Cardiac fibroblast (primary cell): ENCODE measurements around the gene FBXO47.

ENCODE experiments used
- DNase-seq, 2 donors: peaks; one replicate each; pipeline versions ENCODE4 v3.0.0 to v3.0.0-alpha.2; 2010; ENCODE audit warnings: low read depth in 2 of 2
- H3K4me3 ChIP-seq, 2 donors: replicated peaks in 1 of 2; 1 replicate in 1 of 2; 2 replicates in 1 of 2; pipeline ENCODE4 v1.5.1; 2011; ENCODE audit warnings: low read depth in 2 of 2, low read length in 2 of 2, mild to moderate bottlenecking in 2 of 2, moderate library complexity in 1 of 2
- CTCF ChIP-seq: IDR thresholded peaks from one replicate; pipeline ENCODE4 v1.5.1; 2011; ENCODE audit warnings: low read depth, mild to moderate bottlenecking, low read length, inconsistent platforms

FBXO47 gene

GRCh38 chr17:38899421-38899820 lies 67.8 kb downstream of the FBXO47 start:
- no peak for DNase-seq
- no peak overlapping the region for H3K4me3 ChIP-seq
- TF ChIP-seq CTCF, result no peak

GRCh38 chr17:38898812-38899348 lies 68.3 kb downstream of the FBXO47 start:
- no peak overlapping the region for H3K4me3 ChIP-seq
- peak in 1 of 2 donors; percentile 69 for DNase-seq
- TF ChIP-seq CTCF, result no peak

DNA sequence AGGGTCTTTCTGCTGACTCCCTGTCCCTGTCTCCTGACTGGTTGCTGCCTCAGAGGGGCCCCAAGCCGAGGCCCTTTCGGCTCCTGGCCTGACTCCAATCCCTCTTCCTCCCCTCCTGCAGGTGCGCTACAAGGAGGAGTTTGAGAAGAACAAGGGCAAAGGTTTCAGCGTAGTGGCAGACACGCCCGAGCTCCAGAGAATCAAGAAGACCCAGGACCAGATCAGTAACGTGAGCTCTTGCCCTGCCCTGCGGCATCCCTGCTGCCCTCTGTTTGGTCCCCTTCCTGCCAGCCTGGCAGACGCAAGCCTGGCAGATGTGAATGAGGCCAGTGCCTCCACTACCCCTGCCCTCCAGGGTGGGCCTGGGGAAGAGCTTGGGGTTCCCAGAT lies 68.9 kb downstream of the FBXO47 start:
- no peak for DNase-seq
- no peak overlapping the region for H3K4me3 ChIP-seq
- no peak for TF ChIP-seq CTCF

GRCh38 chr17:38897671-38898290 lies 69.4 kb downstream of the FBXO47 start:
- TF ChIP-seq CTCF, result no peak
- DNase-seq, result no peak

DNA sequence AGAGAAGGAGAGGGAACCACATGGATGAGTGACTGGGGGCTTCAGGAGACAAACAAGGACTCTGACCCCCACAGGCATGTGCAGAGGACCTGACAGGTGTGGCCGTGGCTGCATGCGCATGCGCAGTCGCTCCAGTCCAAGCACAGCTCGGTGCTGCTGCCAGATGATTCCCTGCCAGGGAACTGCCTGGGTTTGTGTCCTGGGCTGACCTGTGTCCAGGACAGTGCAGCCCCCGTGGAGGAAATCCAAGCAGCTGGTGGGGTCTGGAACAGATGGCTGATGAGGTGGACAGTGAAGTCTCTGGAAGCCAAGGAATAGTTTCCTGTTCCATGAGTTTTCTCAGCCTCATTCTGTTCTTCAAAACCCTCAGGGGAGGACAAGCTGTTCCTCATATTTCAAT lies 70.0 kb downstream of the FBXO47 start:
- H3K4me3 ChIP-seq, result no peak overlapping the region
- peak; percentile 61 to 76 for DNase-seq
- no peak for TF ChIP-seq CTCF

More at GRCh38 chr17:38897671-38898290, 69.4 kb downstream of the FBXO47 start:
- H3K4me3 ChIP-seq, result no peak overlapping the region

- TF ChIP-seq CTCF, result no peak
- DNase-seq, result no peak
- H3K4me3 ChIP-seq, result no peak overlapping the region
Observed at GRCh38 chr17:38896346-38896954, 70.8 kb downstream of the FBXO47 start.
